ENCODE results near the gene NAE1.
"Not testable (repeated sequence)": the region's sequence is repeated elsewhere in the genome, so short reads cannot be mapped to it uniquely, and the experiment has no call there.

The NAE1 gene

GRCh38 chr16:66801320-66802105 is 29.3 kb downstream of the NAE1 start, which contains the start of gene TERB1:
TERB1 (minus strand) TSS chr16:66801584; CDS start chr16:66796798, 4,786 bp downstream.
- no peak for DNase-seq (ENCODE audit: low read depth)

- no peak for DNase-seq (ENCODE audit: low read depth)
Measured at GRCh38 chr16:66800856-66801255, 29.9 kb downstream of the NAE1 start.

GRCh38 chr16:66798161-66798560 is 32.6 kb downstream of the NAE1 start:
- no peak for DNase-seq (ENCODE audit: low read depth)

GRCh38 chr16:66793984-66794383 is 36.8 kb downstream of the NAE1 start:
- DNase-seq (ENCODE audit: low read depth): not testable (repeated sequence)

- no peak for DNase-seq (ENCODE audit: low read depth)
Measured at GRCh38 chr16:66790130-66790733, 40.5 kb downstream of the NAE1 start.

GRCh38 chr16:66787427-66787826 is 43.3 kb downstream of the NAE1 start:
- DNase-seq (ENCODE audit: low read depth): no peak

- DNase-seq (ENCODE audit: low read depth): no peak
Measured at GRCh38 chr16:66786551-66786950, 44.2 kb downstream of the NAE1 start.

GRCh38 chr16:66776457-66776856 is 54.3 kb downstream of the NAE1 start:
- DNase-seq (ENCODE audit: low read depth): no peak

- no peak for DNase-seq (ENCODE audit: low read depth)
Measured at GRCh38 chr16:66774981-66775380, 55.8 kb downstream of the NAE1 start.

GRCh38 chr16:66758086-66758485 is 72.7 kb downstream of the NAE1 start:
- DNase-seq (ENCODE audit: low read depth): no peak

GRCh38 chr16:66754819-66755218 is 76.0 kb downstream of the NAE1 start:
- DNase-seq (ENCODE audit: low read depth): no peak

GRCh38 chr16:66754211-66754610 is 76.6 kb downstream of the NAE1 start:
- DNase-seq (ENCODE audit: low read depth): no peak

- DNase-seq (ENCODE audit: low read depth): no peak
Measured at GRCh38 chr16:66752958-66753357, 77.8 kb downstream of the NAE1 start.

All from non-pigmented ciliary epithelial cell (primary cell).